GM21390 (cell line): Measurements from ENCODE around the gene GBX1.

Experiments
- ATAC-seq: cut with Tn5 transposase; IDR thresholded peaks from one replicate; pipeline ENCODE4 v1.9.1; 2021; ENCODE audit not compliant: unreplicated experiment

Gene GBX1

DNA sequence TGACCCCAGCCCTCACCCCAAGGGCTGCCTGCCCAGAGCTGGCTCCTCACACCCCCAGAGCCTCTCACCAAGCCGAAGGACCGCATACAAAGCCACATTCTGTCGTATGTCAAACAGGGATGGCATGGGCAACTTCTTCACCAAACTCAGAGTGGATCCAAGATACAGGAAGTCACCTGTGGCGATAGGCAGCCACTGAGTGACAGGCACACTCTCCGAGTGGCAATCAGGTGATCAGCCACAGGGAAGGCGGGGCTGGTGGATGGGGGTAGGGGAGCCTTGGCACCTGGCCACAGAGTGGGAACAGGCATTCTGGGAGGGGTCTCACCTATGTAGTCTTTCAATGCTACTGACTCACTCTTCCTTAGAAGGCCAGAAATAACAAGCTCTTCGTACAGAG, 26.7 kb upstream of the GBX1 start:
- ATAC-seq = no peak

DNA sequence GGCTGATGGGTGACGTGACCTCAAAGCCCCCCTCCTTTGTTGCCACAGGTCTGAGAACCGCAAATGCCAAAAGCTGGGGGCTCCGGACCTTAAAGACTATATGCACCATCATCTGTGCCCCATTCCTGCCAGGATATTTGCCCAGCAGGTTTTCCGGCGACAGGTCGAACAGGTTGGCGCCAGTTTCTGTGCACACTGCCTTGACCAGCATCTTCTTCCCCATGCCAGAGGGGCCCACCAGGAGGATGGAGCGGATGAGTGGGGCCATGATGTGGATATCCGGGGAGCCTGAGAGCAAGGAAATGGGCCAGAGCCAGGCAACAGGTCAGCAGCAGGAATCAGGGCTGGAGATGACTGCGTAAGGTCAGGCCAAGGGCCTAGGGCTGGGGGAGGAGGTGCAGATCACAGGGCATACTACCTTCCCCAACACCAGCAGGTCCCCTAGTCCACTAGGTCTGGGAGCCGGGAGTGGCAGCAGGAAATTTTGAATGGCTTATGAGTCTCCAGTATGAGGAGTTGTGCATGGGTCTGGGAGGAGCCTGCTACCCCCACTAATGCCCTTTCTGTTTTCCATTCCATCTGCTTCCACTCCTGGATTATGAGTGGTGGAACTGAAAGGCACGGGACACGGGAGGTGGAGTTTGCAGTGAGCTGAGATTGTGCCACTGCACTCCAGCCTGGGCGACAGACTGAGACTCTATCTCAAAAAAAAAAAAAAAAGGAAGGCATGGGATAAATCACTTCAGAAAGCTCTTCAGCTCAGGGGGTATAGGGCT, 25.9 kb upstream of the GBX1 start:
- no peak for ATAC-seq

DNA sequence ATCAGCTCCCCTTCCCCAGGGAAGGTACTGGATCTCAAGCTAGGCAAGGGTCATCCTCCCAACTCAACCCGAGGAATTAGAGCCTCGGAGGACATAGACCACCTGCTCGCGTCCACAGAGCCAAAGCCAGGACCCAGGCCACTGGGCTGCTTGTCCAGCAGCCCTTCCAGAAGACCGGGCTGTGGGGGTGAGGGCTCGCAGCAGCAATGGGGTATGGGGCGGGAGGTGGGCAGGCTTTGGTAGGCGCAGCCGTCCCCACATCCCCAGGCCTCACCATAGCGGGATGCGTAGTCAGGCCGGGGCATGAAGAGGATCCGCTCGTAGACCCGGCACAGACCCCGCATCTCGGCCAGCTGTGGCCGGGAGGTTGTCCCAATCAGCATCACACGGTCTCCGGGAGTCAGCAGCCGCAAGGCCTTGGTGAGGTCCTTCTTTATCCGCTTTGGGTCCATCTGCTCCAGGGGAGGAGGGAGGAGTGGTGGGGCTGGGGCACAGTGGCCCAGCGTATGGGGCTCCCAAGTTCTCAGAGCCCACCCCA, 24.6 kb upstream of the GBX1 start:
- ATAC-seq = no peak

DNA sequence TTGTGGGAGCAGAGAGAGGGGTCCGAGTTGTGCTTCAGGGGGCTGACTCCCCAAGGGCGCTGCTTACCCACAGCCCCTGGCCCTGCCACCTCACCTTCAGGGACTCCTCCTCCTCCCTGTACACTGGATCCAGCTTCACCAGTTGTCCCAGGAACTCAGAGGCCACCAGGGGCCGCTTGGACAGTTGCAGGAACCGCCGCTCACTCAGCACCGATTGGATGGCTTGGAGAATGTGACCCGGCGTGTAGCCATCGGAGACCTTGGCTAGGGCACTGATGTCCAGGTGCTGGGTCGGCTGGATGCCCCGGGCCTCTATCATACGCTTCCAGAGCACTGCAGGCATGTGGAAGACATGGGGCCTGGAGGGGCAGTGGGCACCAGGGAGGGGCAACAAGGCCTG, 24.1 kb upstream of the GBX1 start:
- ATAC-seq = no peak

DNA sequence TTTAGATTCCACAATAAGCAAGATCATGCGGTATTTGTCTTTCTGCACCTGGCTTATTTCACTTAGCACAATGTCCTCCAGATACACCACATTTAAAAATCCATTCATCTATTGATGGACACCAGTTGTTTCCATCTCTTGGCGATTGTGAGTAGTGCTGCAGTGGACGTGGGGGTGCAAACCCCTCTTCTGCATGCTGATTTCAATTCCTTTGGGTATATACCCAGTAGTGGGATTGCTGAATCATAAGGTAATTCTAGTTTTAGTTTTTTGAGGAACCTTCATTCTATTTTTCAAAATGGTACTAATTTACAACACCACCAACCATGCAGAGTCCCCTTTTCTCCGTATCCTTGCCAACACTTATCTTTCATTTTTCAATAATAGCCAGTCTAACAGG, 21.5 kb upstream of the GBX1 start:
- ATAC-seq = no peak

DNA sequence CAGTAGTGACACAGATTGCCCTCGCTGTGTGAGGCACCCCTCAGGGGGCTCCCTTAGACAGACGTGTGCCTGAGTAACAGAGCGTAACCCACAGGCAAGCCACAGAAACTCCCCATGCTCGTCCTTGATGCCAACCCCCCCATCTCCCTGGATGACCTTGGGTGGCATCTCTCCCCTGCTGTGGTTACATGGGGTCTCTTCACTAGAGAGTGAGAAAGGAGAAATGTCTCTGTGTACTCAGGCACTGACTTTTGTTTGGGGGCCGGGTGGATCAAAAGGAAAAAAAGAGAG, 20.7 kb upstream of the GBX1 start:
- ATAC-seq = no peak

DNA sequence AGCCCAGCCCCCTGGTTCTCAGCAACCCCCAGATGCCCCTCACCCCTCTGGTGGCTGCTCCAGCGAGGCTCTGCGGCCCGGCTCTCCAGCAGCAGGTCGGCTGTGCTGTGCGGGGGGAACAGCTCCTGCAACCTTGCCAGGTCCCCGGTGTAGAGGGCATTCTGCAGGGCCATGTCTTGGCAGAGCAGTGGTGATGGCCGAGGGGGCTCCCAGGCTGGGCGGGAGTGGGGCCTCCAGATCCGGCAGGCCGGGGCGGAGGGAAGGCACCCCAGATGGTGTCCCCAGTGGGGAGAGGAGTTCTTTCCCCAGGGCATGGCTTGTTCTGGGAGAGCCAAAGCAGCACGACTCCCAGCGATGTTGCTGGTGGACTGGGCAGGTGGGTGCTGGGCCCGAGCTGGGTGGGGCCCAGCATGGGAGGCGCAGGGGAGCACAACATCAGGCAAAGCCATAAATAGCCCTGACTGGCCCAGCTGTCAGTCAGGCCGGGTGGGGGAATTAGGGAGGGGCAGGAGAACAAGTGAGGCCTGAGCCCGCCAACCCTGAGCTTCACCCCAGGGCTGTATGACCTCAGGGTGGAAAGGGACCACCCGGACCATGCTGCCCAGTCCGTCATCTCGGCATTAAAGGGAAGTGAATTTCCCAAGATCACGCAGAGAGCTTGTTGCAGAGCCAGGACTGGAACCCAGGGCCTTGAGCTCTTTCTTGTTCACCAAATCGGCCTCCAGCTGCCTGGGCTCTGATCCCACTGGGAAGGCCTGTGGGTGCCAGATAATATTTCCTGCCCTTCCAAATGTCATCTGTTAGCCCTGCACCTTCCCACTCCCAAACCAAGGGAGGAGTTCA, 20.1 kb upstream of the GBX1 start:
- no peak for ATAC-seq

DNA sequence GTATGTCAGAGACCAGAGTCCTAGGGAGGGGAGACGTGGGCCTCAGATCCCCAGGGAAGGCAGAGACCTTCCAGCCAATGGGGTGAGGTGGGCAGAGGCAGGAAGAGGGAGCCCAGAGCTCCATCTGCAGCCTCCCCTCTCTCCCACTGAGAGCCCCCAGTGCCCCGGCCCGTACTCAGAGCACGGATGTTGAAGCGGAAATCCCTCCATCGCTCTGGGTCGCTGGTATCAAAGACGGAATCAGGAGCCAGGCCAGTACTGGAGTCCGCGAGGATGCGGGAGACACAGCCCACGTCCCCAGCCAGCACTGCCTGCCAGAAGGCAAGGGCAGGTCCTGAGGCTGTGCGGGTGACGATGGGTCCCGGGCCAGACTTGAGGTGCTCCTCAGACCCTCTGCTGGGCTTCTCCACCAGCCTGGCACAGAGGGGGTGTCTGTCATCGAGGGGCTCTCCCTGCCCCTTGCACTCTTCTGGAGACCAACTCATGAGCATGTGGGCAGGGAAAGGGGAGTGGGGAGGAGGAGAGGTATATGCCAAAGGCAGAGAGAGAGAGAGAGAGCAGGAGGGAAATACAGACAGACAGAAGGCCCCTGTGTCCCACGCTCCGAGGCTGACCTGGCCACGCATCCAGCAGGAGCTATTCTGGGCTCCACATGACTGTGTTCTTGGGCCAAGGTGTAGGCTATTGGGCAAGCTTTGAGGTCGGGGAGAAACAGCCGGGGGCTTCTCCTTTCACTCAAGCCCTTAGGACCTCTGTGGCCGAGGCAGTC, 19.3 kb upstream of the GBX1 start, which contains the start of gene ASB10:
Gene ASB10, minus strand, starts transcription at position 611 of the 769 bp plus-strand sequence. Its CDS starts 120 bp downstream, at position 491.
- no peak for ATAC-seq

DNA sequence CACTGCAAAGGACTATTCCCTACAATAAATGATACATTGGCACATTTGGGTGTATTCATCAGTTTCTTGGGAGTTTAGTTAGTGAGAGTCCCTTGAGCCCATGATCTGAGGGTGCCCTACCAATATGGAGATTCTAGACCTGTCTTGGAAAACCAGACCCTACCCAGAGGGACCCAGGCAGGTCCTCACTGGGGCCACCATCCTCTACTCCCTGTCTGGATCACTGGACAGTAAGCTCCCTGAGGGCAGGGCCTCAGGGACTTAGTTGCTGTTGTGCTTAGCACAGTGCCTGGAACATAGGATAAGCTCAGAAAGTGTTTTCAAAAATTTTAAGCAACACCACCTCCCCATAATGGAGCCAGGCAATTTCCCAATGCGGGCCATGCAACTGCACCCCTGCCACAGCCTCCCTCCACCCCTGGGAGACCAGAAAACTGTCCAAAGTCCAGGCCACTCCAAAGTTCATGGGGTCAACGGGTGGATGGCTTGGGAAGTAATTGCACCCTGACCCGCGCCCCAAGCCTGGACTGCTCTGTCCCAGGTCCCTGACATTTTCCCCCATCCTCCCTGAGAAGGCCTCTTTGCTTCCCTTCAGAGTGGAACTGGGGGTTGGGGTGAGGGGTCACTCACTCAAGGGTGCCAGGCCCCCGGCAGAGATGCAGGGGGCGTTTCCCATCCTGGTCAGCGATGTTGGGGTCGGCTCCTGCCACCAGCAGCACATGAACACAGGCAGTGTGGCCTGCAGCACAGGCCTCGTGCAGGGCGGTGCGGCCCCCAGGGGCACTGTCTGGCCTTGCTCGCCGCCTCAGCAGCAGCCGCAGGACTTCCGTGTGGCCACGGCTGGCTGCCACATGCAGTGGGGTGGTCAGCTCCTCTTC, 18.5 kb upstream of the GBX1 start:
- no peak for ATAC-seq

DNA sequence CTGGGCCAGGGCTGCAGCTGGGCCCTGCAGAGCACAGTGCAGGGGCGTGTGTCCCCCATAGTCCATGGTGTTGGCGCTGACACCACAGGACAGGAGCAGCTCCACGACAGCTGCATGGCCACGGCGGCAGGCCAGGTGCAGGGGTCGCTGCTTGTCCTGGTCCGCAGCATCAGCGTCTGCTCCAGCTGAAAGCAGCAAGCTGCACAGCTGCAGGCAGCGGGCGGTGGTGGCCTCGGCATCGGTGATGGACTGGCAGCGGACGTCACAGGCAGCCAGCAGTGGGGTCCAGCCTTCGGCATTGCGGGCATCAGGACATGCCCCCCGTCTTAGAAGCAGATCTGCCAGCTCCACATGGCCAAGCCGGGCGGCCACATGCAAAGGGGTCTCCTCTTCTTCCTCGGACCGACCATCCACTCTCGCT, 13.5 kb upstream of the GBX1 start:
- no peak for ATAC-seq

DNA sequence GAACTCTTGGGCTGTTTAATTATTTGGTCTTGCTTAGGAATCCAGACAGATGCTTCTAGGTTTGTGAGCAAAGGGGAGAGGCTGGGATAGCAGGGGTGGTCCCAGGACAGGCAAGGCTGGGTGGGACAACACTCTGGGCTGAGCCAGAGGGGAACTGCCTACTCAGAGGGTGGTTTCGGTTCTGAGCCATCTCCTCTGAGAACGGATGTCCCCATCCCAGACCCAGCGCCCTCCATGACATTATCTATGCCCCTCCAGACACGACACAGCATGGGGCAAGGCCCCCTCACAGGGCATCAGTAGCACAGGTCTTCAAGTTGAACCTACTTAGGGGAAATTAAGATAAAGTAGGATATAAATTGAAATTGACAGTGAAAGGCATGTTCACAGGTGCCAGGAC, 12.5 kb upstream of the GBX1 start:
- ATAC-seq = no peak

DNA sequence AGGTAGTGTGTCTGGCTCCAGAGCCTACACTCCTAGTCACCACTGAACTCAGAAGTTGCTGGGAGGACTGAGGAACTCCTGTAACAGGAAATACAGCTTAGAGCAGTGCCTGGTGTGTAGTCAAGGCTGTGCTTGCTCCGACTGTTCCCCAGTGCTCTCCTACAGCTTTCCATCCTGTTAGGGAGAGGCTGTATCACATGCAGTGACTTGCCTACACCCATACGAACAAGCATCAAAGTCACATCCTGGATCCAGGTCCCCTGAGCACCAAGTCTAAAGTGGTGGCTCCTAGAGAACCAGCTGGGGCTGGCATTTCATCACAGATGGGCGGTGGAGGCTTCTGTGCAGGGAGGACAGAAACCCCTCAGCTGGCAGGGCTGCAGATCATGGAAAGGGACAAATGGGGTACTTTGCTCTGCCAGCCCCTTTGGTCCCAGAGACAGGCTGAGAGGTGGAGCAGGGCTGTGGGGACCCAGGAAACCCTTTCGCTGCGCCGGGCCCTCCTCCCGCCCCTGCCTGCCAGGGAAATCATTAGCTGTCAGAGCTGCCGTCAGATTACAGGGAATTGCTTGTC, 11.9 kb upstream of the GBX1 start:
- ATAC-seq = no peak

DNA sequence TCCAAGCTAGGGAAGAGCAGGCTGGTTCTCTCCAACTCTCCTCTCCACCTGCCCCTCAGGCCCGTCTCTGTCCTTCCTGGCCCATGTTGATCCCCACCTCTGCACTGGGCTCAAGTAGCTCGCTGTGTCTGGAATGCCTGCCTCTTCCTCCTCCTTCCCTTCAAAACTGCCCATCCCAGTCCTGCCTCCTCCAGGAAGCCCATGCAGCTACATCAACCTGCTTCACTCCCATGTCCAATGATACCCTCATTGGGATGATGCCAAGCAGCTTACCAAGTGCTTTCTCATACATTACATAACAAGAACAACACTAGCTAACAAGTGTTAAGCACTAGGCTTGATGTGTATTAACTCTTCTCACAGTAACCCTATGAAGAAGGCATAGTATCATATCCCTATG, 11.3 kb upstream of the GBX1 start:
- no peak for ATAC-seq

DNA sequence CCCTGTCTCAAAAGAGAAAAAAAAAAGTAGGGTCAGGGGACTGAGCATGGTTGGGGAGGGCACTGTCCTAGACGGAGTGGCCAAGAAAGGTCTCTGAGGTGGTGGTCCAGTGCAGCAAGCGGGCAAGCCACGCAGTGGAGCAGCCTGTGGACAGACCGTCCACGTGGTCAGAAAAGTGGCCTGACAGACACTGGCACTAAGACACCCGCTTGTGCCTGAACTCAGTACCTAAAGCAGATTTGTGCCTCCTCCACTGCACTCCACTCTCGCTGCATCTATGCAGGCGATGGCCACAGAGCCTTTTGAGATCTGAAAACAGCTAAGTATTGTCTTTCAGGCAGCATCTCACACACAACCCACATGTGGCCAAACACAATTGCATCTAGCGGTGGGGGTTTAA, 10.7 kb upstream of the GBX1 start:
- ATAC-seq = no peak

DNA sequence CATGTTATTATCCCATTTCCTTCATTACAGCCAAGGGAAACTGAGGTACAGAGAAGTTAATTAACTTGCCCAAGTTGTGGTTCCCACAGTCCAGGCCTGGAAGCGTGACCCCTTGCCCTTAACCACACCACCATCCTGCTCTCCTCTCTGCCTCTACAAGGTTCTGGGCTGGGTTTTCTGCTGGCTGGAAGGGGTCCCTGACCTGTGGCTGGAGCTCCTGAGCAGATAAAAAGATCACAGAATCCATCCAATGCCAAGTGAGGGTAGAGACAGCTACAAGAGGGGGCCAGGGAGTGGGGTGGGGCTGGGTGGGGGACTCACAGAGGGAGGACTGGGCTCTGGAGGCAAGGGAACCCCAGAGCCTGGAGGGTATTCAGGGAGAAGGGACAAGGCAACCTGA, 9.8 kb upstream of the GBX1 start:
- no peak for ATAC-seq

DNA sequence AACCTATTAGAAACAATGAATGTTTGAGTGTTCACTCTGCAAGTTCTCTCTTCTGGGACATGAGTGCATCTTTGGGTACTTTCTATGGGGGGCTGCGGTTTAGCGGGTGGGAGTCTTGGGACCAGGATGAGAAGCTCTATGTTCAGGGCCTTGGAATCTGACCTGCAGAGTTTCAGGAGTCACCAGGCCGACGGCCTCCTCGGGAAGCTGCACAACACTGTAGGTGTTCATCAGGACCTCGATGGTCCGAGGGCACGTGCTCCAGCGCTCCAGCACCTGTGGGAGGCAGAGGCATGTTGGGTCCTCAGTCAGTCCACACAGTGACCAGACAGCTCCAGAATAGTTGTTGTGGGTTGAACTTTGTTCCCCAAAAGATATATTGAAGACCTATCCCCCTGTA, 8.9 kb upstream of the GBX1 start:
- ATAC-seq = no peak

DNA sequence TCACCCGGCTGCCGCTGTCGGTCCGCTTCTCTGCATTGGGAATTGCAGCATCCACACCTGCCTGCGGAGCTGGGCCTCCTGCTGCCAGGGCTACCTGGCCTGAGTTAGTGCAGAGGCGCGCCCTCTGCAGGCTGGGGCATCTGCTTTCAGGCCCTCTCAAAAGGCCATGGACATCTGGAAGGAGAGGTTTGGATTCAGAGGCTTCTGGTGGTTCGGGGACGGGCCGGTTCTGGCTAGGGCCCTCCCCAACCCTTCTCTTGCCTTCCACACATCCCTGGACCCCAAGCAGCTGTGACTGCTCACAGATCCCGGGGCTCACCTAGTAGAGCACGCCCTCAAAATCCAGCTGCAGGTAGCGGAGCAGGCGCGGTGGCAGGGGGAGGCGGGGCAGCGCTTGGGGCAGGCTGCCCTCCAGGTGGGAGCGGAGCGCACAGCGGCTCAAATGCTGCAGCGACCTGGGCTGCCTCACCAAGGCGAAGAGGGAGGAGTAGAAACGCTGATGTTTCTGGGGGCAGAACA, 8.4 kb upstream of the GBX1 start:
- no peak for ATAC-seq

DNA sequence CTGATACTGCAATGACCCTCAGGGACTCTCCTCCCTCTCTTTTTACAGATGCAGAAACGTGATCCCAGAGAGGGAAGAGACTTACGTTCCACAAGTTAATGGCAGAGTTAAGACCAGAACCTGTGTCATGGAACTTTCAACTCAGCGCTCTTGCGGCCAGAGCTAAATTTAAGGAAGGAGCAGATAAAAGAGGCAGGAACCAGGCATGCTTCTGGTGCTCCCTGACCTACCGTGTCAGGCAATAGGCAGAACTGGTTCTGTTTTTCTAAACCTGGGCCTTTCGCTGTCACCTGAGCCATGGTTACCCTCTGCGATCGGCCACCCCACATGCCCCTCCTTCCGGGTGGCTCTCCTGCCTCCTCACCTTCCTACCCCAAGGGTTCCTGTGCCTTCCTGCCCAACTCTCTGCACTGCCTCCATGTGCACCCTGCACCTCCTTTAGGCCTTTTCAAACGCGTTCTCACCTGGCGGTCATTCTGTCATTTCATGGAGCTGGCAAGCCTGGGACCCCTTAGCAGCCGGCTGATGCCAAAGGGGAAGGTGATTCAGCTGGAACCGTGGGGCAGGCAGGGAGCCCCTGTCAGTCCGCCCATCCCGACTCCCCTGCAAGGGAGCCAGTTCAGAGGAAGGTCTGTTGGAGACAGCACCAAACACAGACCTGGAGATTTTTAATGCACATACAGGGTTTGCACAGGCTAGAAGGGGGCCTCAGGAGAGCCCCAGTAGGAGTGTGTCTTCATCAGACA, 7.7 kb upstream of the GBX1 start:
- no peak for ATAC-seq
